Adipose tissue (tissue), 3 donors: ENCODE data around the gene MADCAM1. TPM values are rescaled to one million over a fixed set of nuclear protein-coding genes. Genes with fewer than 3 reads are reported as not detected.

ENCODE experiments used
- H3K27ac ChIP-seq: one replicate; pipeline ENCODE4 v1.5.1; 2013; ENCODE audit warnings: low read depth, low read length
- WGBS, 3 donors: extraction: QIAGEN DNeasy Blood & Tissue Kit; methylation state at CpG; one replicate each; pipeline ENCODE4 v1.1.7; 2013; 5-methylcytosine and 5-hydroxymethylcytosine counted together
- polyA plus RNA-seq, 3 donors: library from polyadenylated mRNA; stranded (reverse); fragments of 200-250 nt; gene quantifications; one replicate each; pipeline ENCODE4 v1.2.3, GENCODE V29; 2013
- donor health status: healthy with polysubstance abuse.
- donor health status: Bipolar disorder and iron deficiency.
- donor health status: healthy.

MADCAM1 gene
- polyA plus RNA-seq, 3 donors, result 0.36 to 2.0 TPM; not detected in 1

GRCh38 chr19:483332-484072, 12.8 kb upstream of the MADCAM1 start:
- H3K27ac ChIP-seq, result no peak overlapping the region
- 42 to 68% (median 61%) methylated on average over 21 of the region's 21 CpGs for WGBS, 3 donors

- WGBS, 3 donors, result 64 to 68% (median 68%) methylated on average over 15 of the region's 15 CpGs
- no peak overlapping the region for H3K27ac ChIP-seq
Observed at GRCh38 chr19:484494-484893, 11.8 kb upstream of the MADCAM1 start.

GRCh38 chr19:485077-485476, 11.2 kb upstream of the MADCAM1 start:
- 75 to 84% (median 80%) methylated on average over 22 of the region's 22 CpGs for WGBS, 3 donors

GRCh38 chr19:485583-486236, 10.6 kb upstream of the MADCAM1 start:
- H3K27ac ChIP-seq, result no peak overlapping the region
- 10 to 36% (median 29%) methylated on average over 22 to 23 of the region's 23 CpGs for WGBS, 3 donors

More at GRCh38 chr19:485077-485476, 11.2 kb upstream of the MADCAM1 start:
- H3K27ac ChIP-seq, result no peak overlapping the region

- 0 to 1% (median 1%) methylated on average over 72 to 114 of the region's 114 CpGs for WGBS, 3 donors
- H3K27ac ChIP-seq, result peak overlapping the region; percentile 70
Observed at GRCh38 chr19:488505-489417, 7.5 kb upstream of the MADCAM1 start.

GRCh38 chr19:489418-490196, 6.7 kb upstream of the MADCAM1 start:
- H3K27ac ChIP-seq, result no peak overlapping the region
- 19 to 38% (median 21%) methylated on average over 42 to 61 of the region's 61 CpGs for WGBS, 3 donors

- H3K27ac ChIP-seq, result no peak overlapping the region
- WGBS, 3 donors, result 81 to 85% (median 82%) methylated on average over 27 to 31 of the region's 32 CpGs
Observed at GRCh38 chr19:491146-491741, 5.0 kb upstream of the MADCAM1 start.

GRCh38 chr19:492091-492531, 4.2 kb upstream of the MADCAM1 start:
- 66 to 77% (median 70%) methylated on average over 11 to 17 of the region's 19 CpGs for WGBS, 3 donors
- H3K27ac ChIP-seq, result no peak overlapping the region

GRCh38 chr19:493391-494170, 2.7 kb upstream of the MADCAM1 start:
- no peak overlapping the region for H3K27ac ChIP-seq
- WGBS, 3 donors, result 55 to 60% (median 58%) methylated on average over 23 of the region's 23 CpGs

- no peak overlapping the region for H3K27ac ChIP-seq
- 34 to 42% (median 37%) methylated on average over 21 to 22 of the region's 22 CpGs for WGBS, 3 donors
Observed at GRCh38 chr19:494171-495080, 1.9 kb upstream of the MADCAM1 start.

GRCh38 chr19:495081-495401, 1.2 kb upstream of the MADCAM1 start:
- no peak overlapping the region for H3K27ac ChIP-seq
- WGBS, 3 donors, result 36 to 61% (median 52%) methylated on average over 10 of the region's 10 CpGs

- H3K27ac ChIP-seq, result no peak overlapping the region
- WGBS, 3 donors, result 16 to 18% (median 16%) methylated on average over 32 of the region's 32 CpGs
Observed at GRCh38 chr19:495402-496111, 729 bp upstream of the MADCAM1 start.

- H3K27ac ChIP-seq, result no peak overlapping the region
- 8 to 9% (median 8%) methylated on average over 7 to 17 of the region's 18 CpGs for WGBS, 3 donors
Observed at GRCh38 chr19:496986-497385, 700 bp downstream of the MADCAM1 start.

GRCh38 chr19:497491-497868, 1.2 kb downstream of the MADCAM1 start:
- 0 to 3% (median 1%) methylated on average over 11 to 36 of the region's 36 CpGs for WGBS, 3 donors
- no peak overlapping the region for H3K27ac ChIP-seq

- 5 to 12% (median 11%) methylated on average over 31 to 49 of the region's 50 CpGs for WGBS, 3 donors
- H3K27ac ChIP-seq, result no peak overlapping the region
Observed at GRCh38 chr19:497869-498510, 1.7 kb downstream of the MADCAM1 start.
